CD14-positive monocyte (primary cell): ENCODE measurements around the gene GPR4. TPM values are rescaled to one million over a fixed set of nuclear protein-coding genes. Genes with fewer than 3 reads are reported as not detected.
A peak's percentile ranks its signal among the peaks of the same experiment; 100 is the strongest.

Experiments used
- DNase-seq, 3 donors: peaks; one replicate each; pipeline ENCODE4 v3.0.0-alpha.2; 2011 to 2022
- H2AFZ ChIP-seq: 2 replicates; pipeline ENCODE4 v1.6.0; 2012; ENCODE audit warnings: mild to moderate bottlenecking, low read depth, low read length, inconsistent platforms; ENCODE audit not compliant: insufficient read depth, poor library complexity, severe bottlenecking
- H3K27ac ChIP-seq, 2 donors: 1 replicate in 1 of 2; 2 replicates in 1 of 2; pipeline ENCODE4 v1.5.1; 2012 to 2013; ENCODE audit warnings: low read length in 2 of 2, control low read depth in 1 of 2, inconsistent platforms in 1 of 2, low read depth in 1 of 2, mild to moderate bottlenecking in 1 of 2
- H3K27me3 ChIP-seq, 2 donors: one replicate each; pipeline versions ENCODE4 v1.6.0 to v1.6.1; 2011 to 2013; ENCODE audit warnings: low read length in 2 of 2; ENCODE audit not compliant: control insufficient read depth in 2 of 2, insufficient read depth in 2 of 2
- H3K36me3 ChIP-seq, 2 donors: replicated peaks in 1 of 2; 1 replicate in 1 of 2; 2 replicates in 1 of 2; pipeline versions ENCODE4 v1.5.1 to v1.6.1; 2012 to 2013; ENCODE audit warnings: low read length in 2 of 2, control low read depth in 1 of 2, inconsistent platforms in 1 of 2, mild to moderate bottlenecking in 1 of 2; ENCODE audit not compliant: insufficient read depth in 2 of 2, control insufficient read depth in 1 of 2
- H3K4me1 ChIP-seq, 2 donors: 1 replicate in 1 of 2; 2 replicates in 1 of 2; pipeline versions ENCODE4 v1.5.1 to v1.6.1; 2012 to 2013; ENCODE audit warnings: low read length in 2 of 2, control low read depth in 1 of 2, inconsistent platforms in 1 of 2, mild to moderate bottlenecking in 1 of 2, moderate library complexity in 1 of 2; ENCODE audit not compliant: insufficient read depth in 2 of 2, control insufficient read depth in 1 of 2
- H3K4me2 ChIP-seq: replicated peaks from 2 replicates; pipeline ENCODE3; 2012; ENCODE audit warnings: low read length, moderate library complexity, mild to moderate bottlenecking; ENCODE audit not compliant: poor library complexity, severe bottlenecking; ENCODE audit errors: extremely low read depth
- H3K4me3 ChIP-seq, 3 experiments: fragments of 200-600 bp in 1 of 3; sonication (generic) in 1 of 3; replicated peaks in 1 of 3; 1 replicate in 2 of 3; 2 replicates in 1 of 3; pipeline ENCODE4 v1.5.1; 2011 to 2013; ENCODE audit warnings: low read length in 3 of 3, mild to moderate bottlenecking in 3 of 3, control low read depth in 2 of 3, low read depth in 2 of 3, inconsistent platforms in 1 of 3, moderate library complexity in 1 of 3
- H3K79me2 ChIP-seq: 2 replicates; pipeline ENCODE4 v1.6.0; 2012; ENCODE audit warnings: mild to moderate bottlenecking, control low read depth, inconsistent platforms, low read length, moderate library complexity; ENCODE audit not compliant: insufficient read depth
- H3K9ac ChIP-seq: 2 replicates; pipeline ENCODE4 v1.6.0; 2017; ENCODE audit warnings: low read length, mild to moderate bottlenecking; ENCODE audit not compliant: insufficient read depth, poor library complexity, severe bottlenecking
- H3K9me3 ChIP-seq, 2 donors: replicated peaks in 1 of 2; 1 replicate in 1 of 2; 2 replicates in 1 of 2; pipeline versions ENCODE4 v1.5.1 to v1.6.1; 2012 to 2013; ENCODE audit warnings: low read length in 2 of 2, control low read depth in 1 of 2; ENCODE audit not compliant: control insufficient read depth in 1 of 2, insufficient read depth in 1 of 2
- H4K20me1 ChIP-seq: 2 replicates; pipeline ENCODE4 v1.6.0; 2012; ENCODE audit warnings: mild to moderate bottlenecking, low read length, control low read depth, moderate library complexity; ENCODE audit not compliant: insufficient read depth
- H3K27ac Mint-ChIP-seq, 7 donors: one replicate each; pipeline ENCODE4 v1.8.0; 2020; ENCODE audit warnings: mild to moderate bottlenecking in 7 of 7, mixed read lengths in 7 of 7, moderate library complexity in 6 of 7, inconsistent platforms in 2 of 7
- H3K27me3 Mint-ChIP-seq, 3 donors: one replicate each; pipeline ENCODE4 v1.8.0; 2021 to 2022; ENCODE audit warnings: low read depth in 3 of 3, mild to moderate bottlenecking in 3 of 3, mixed read lengths in 3 of 3, moderate library complexity in 3 of 3, inconsistent platforms in 1 of 3
- H3K36me3 Mint-ChIP-seq, 2 donors: one replicate each; pipeline ENCODE4 v1.8.0; 2020; ENCODE audit warnings: mixed read lengths in 2 of 2, inconsistent platforms in 1 of 2, mild to moderate bottlenecking in 1 of 2
- H3K4me1 Mint-ChIP-seq: one replicate; pipeline ENCODE4 v1.8.0; 2020; ENCODE audit warnings: mild to moderate bottlenecking, mixed read lengths
- H3K4me3 Mint-ChIP-seq, 2 donors: one replicate each; pipeline ENCODE4 v1.8.0; 2020; ENCODE audit warnings: mild to moderate bottlenecking in 2 of 2, mixed read lengths in 2 of 2, moderate library complexity in 1 of 2
- H3K9me3 Mint-ChIP-seq, 7 donors: one replicate each; pipeline ENCODE4 v1.8.0; 2020 to 2022; ENCODE audit warnings: mixed read lengths in 7 of 7, mild to moderate bottlenecking in 6 of 7, moderate library complexity in 6 of 7, inconsistent platforms in 2 of 7
- WGBS: methylation state at CpG from one replicate; pipeline ENCODE4 v1.1.5; 2013; ENCODE audit warnings: missing lambda C conversion rate; ENCODE audit not compliant: insufficient coverage; 5-methylcytosine and 5-hydroxymethylcytosine counted together
- intact Hi-C, 2 donors: fragments of 100-400 bp; cut with micrococcal nuclease; formaldehyde crosslinking; loops; one replicate each; pipeline versions ENCODE4 v1.15.0 to v1.15.1; 2023
- polyA plus RNA-seq, 3 donors: library from polyadenylated mRNA; depleted of rRNA in 1 of 3; unstranded in 2 of 3; stranded (reverse) in 1 of 3; fragments of 300-500 nt in 2 of 3; fragments of >200 nt in 1 of 3; fragmentation: Illumina TruSeq in 2 of 3; gene quantifications; 1 replicate in 2 of 3; 2 replicates in 1 of 3; pipeline ENCODE4 v1.2.3, GENCODE V29; 2012 to 2021
- TF ChIP-seq, protein P1 (sequence below): fragments of 200-600 bp; IDR thresholded peaks from one replicate; pipeline ENCODE4 v1.8.0; 2022; ENCODE audit warnings: antibody characterized with exemption, mild to moderate bottlenecking

The GPR4 gene
- polyA plus RNA-seq, 3 donors = not detected

DNA sequence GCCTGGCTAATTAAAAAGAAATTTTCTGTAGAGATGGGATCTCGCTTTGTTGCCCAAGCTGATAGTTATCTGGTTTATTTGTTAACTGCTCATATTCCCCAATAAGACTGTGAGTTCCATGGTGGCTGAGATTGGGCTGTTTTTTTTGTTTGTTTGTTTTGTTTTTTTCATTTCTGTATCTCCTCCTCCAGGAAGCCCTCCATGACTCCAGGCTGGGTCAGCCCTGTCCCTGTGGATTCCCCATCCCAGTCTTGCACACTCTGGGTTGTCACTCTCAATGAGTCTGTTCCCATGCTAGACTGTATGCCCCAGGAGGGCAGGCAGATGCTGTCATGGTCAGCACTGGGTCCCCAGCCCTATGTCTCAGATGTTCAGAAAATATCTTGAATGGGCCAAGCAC, 34.3 kb upstream of the GPR4 start:
- Histone ChIP-seq H3K27me3 (no peaks in the 10 kb centered on the region), H2AFZ (no peak overlapping the region), H3K27ac (no peak overlapping the region), H3K9ac (no peak overlapping the region), H3K79me2 (peaks cover 10% of the 10 kb centered on the region), H3K36me3 (no peaks in the 10 kb centered on the region), H3K4me3 (no peak overlapping the region), H3K4me1 (peaks cover 26 to 32% of the 10 kb centered on the region in 2 donors), H3K9me3 (no peaks in the 10 kb centered on the region), H3K4me2 (no peak overlapping the region), H4K20me1 (no peaks in the 10 kb centered on the region)
- Mint-ChIP-seq H3K4me1 (peaks cover 16% of the 10 kb centered on the region), H3K4me3 (no peak overlapping the region), H3K27ac (no peak overlapping the region), H3K27me3 (peaks cover 0 to 2% (median 0%) of the 10 kb centered on the region in 3 donors), H3K9me3 (no peaks in the 10 kb centered on the region), H3K36me3 (peaks cover 2 to 25% of the 10 kb centered on the region in 2 donors)
- WGBS = no CpG with 5 or more reads among the region's 1 CpG
- no peak for DNase-seq
- intact Hi-C loops = loop anchor here in 1 of 2 donors (5.0 to 10.0 kb wide), 2 partner anchors 39 to 231 kb away; partner anchors contain the start of genes POLR1G and PPP1R13L
- TF ChIP-seq, protein P1, sequence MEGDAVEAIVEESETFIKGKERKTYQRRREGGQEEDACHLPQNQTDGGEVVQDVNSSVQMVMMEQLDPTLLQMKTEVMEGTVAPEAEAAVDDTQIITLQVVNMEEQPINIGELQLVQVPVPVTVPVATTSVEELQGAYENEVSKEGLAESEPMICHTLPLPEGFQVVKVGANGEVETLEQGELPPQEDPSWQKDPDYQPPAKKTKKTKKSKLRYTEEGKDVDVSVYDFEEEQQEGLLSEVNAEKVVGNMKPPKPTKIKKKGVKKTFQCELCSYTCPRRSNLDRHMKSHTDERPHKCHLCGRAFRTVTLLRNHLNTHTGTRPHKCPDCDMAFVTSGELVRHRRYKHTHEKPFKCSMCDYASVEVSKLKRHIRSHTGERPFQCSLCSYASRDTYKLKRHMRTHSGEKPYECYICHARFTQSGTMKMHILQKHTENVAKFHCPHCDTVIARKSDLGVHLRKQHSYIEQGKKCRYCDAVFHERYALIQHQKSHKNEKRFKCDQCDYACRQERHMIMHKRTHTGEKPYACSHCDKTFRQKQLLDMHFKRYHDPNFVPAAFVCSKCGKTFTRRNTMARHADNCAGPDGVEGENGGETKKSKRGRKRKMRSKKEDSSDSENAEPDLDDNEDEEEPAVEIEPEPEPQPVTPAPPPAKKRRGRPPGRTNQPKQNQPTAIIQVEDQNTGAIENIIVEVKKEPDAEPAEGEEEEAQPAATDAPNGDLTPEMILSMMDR = no peak

DNA sequence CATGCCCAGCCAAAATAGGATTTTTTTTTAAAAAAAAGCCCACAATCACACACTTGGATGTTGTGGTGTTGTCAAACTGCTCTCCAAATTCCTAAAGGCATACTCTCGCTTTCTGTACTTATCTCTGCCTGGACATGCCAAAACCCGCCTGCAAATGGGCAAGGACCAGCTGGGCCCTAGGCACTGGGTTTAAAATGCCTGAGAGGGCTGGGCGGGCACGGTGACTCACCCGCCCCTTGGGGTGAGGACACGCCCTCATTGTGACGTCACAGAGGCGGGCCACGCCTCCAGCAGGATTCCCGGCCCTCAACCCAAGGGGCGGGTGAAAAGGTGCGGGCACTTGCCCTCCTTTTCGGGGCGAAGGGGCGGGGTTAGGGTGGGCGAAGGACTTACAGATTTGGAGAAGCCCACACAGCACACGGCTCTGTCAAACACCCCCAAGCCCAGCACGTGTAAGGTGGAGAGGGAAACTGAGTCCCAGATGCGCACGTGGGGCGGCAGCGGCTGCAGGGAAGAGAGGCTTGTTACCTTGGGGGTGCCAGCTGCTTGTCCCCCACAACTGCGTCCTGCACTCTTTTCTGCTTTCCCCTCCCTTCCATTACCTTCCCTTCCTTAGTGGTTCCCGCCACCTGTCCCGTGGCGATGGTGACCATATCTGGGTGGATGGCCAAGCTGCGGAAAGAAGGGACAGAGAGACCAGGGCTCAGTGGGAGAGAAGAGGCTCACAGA, 30.6 kb upstream of the GPR4 start:
- Mint-ChIP-seq H3K36me3 (peaks cover 16 to 43% of the 10 kb centered on the region in 2 donors), H3K4me3 (no peak overlapping the region), H3K4me1 (no peaks in the 10 kb centered on the region), H3K27ac (peak overlapping the region in 2 of 7 donors; percentile 19 to 25), H3K9me3 (no peaks in the 10 kb centered on the region), H3K27me3 (peaks cover 0 to 2% (median 0%) of the 10 kb centered on the region in 3 donors)
- DNase-seq = peak; percentile 21 to 69 (median 37)
- TF ChIP-seq, protein P1 = no peak
- Histone ChIP-seq H3K36me3 (peaks cover 19 to 23% of the 10 kb centered on the region in 2 donors), H3K4me3 (no peak overlapping the region), H3K4me2 (no peak overlapping the region), H3K9me3 (no peaks in the 10 kb centered on the region), H3K27ac (no peak overlapping the region), H2AFZ (no peak overlapping the region), H4K20me1 (no peaks in the 10 kb centered on the region), H3K79me2 (no peaks in the 10 kb centered on the region), H3K27me3 (no peaks in the 10 kb centered on the region), H3K4me1 (no peaks in the 10 kb centered on the region), H3K9ac (no peak overlapping the region)
- 80% methylated on average over 14 of the region's 27 CpGs for WGBS
- intact Hi-C loops = loop anchor here in 1 of 2 donors (10.0 kb wide), 1 partner anchor 228 kb away; the partner anchor contains the start of genes POLR1G and PPP1R13L
